ENCODE data around the gene SLC35A4. TPM values are rescaled to one million over a fixed set of nuclear protein-coding genes. Genes with fewer than 3 reads are reported as not detected.

The SLC35A4 gene
- total and polyA plus RNA-seq, 2 of the 8 experiments (the other 6 are each of a cell fraction or from before 2014, with no cell fraction given): 78.6 to 133 TPM

- FAIRE-seq (peak; percentile 36), DNase-seq (ENCODE audit: low read depth in 1 of 2, low spot score in 2 of 2) (peak; percentile 91 to 95)
- H2BK12ac ChIP-seq (ENCODE audit: low read depth, low read length): peak within 1 kb of the TSS; percentile 3; the same call in 1 of the 2 replicates
- H3K14ac ChIP-seq (ENCODE audit: insufficient read length): no peak within 1 kb of the TSS
- H2BK20ac ChIP-seq (ENCODE audit: low read length): no peak within 1 kb of the TSS
- CTCF ChIA-PET (ENCODE audit: partially characterized antibody): interaction anchor here (0.6 to 3.1 kb wide), 25 partner anchors 9 to 310 kb away, joined by 3 to 19 read pairs (median 4); partner anchors contain the start of genes HARS1, HARS2, SLC35A4 and SRA1
- H3K4ac ChIP-seq (replicated peaks; ENCODE audit: insufficient read length, low read depth, low read length): peak within 1 kb of the TSS; percentile 59
- no peaks in the 10 kb centered on the region for H3K79me2 ChIP-seq (ENCODE audit: control insufficient read depth in 1 of 2, insufficient read depth in 2 of 2, low read length in 2 of 2)
- H3K56ac ChIP-seq (replicated peaks; ENCODE audit: insufficient read length, low read depth, low read length): peak within 1 kb of the TSS; percentile 17
- H4K8ac ChIP-seq (ENCODE audit: extremely low read depth, insufficient read depth, low read length): peak within 1 kb of the TSS; percentile 94
- H3K9ac ChIP-seq (replicated peaks in 1 of 4; ENCODE audit: extremely low read depth in 1 of 4, low read depth in 3 of 4, low read length in 3 of 4): peak within 1 kb of the TSS in 3 of 4 experiments; percentile 66 to 75 (median 74); a peak in 6 of 7 replicates
- no peak within 1 kb of the TSS for H3K23ac ChIP-seq (ENCODE audit: insufficient read length)
- peak within 1 kb of the TSS; percentile 38 for H2BK5ac ChIP-seq (ENCODE audit: low read depth, low read length)
- 6% methylated on average over 45 of the region's 52 CpGs; no CpG with 5 or more reads in 1 of the 2 experiments for WGBS, 2 experiments (ENCODE audit: extremely low coverage in 1 of 2, insufficient coverage in 1 of 2, insufficient read length in 1 of 2, insufficient replicate concordance in 2 of 2, low coverage in 1 of 2, low lambda C conversion rate in 2 of 2, missing lambda C conversion rate in 1 of 2)
- H4K5ac ChIP-seq (ENCODE audit: insufficient read length, low read depth, low read length): peak within 1 kb of the TSS; percentile 51
- H2AFZ ChIP-seq (ENCODE audit: low read length): peak within 1 kb of the TSS; percentile 14; the same call in 1 of the 2 replicates
- peaks cover 0 to 18% (median 6%) of the 10 kb centered on the region in 4 experiments; a peak in 4 of 7 replicates for H3K4me1 ChIP-seq (replicated peaks in 1 of 4; ENCODE audit: control insufficient read depth in 3 of 4, insufficient read depth in 4 of 4, low read length in 3 of 4)
- H2BK15ac ChIP-seq (ENCODE audit: low read length): no peak within 1 kb of the TSS
- H2AK5ac ChIP-seq (ENCODE audit: low read depth, low read length): no peak within 1 kb of the TSS; the same call in 1 of the 2 replicates
- peaks cover 13 to 37% (median 30%) of the 10 kb centered on the region in 4 experiments for H3K36me3 ChIP-seq (ENCODE audit: control insufficient read depth in 2 of 4, insufficient read depth in 4 of 4, low read length in 3 of 4)
- peaks cover 6% of the 10 kb centered on the region for H3K23me2 ChIP-seq (ENCODE audit: low read depth, low read length)
- H3K9me3 ChIP-seq (ENCODE audit: insufficient read depth in 2 of 2, low read depth in 1 of 2, low read length in 1 of 2): no peaks in the 10 kb centered on the region
- peak within 1 kb of the TSS; percentile 73 for H3K27ac ChIP-seq (ENCODE audit: low read depth, low read length)
- peak within 1 kb of the TSS; percentile 34 to 66 (median 44) for H3K4me3 ChIP-seq (ENCODE audit: extremely low read depth in 1 of 4, insufficient read depth in 2 of 4, low read depth in 3 of 4, low read length in 4 of 4)
- peak within 1 kb of the TSS; percentile 71 to 94 for H3K4me2 ChIP-seq (ENCODE audit: insufficient read depth in 1 of 2, low read depth in 2 of 2, low read length in 2 of 2)
- peaks cover 0 to 3% of the 10 kb centered on the region in 2 experiments for H4K20me1 ChIP-seq (replicated peaks in 1 of 2; ENCODE audit: control insufficient read depth in 1 of 2, insufficient read depth in 2 of 2, low read length in 2 of 2)
- peak within 1 kb of the TSS; percentile 49 for H4K91ac ChIP-seq (replicated peaks; ENCODE audit: insufficient read length, low read length)
- POLR2A ChIA-PET (ENCODE audit: partially characterized antibody): interaction anchor here (0.7 to 14.4 kb wide), 25 partner anchors 12 to 203 kb away, joined by 3 to 191 read pairs (median 5); partner anchors contain the start of genes APBB3, DND1, HARS1 and HARS2
- no peaks in the 10 kb centered on the region; the same call in 1 of the 2 replicates for H3K79me1 ChIP-seq (ENCODE audit: low read depth, low read length)
- peak within 1 kb of the TSS; percentile 68 for H3K18ac ChIP-seq (ENCODE audit: extremely low read depth, low read length)
- no peaks in the 10 kb centered on the region for H3K27me3 ChIP-seq (replicated peaks in 1 of 4; ENCODE audit: control insufficient read depth in 3 of 4, extremely low read depth in 1 of 4, insufficient read depth in 3 of 4, low read length in 3 of 4)
- no peak within 1 kb of the TSS for H2BK120ac ChIP-seq (replicated peaks; ENCODE audit: low read depth, low read length)
- peak; percentile 54; the same call in 1 of the 2 replicates for TF ChIP-seq ATF2 (IDR thresholded peaks at IDR 0.05; ENCODE audit: low read length)
- TF ChIP-seq SUZ12 (IDR thresholded peaks at IDR 0.05; ENCODE audit: low read length): no peak
- TF ChIP-seq TAF1 (IDR thresholded peaks at IDR 0.05; ENCODE audit: low read depth, low read length): peak; percentile 75; the same call in 1 of the 2 replicates
- no peak for TF ChIP-seq EGR1 (IDR thresholded peaks at IDR 0.05; ENCODE audit: borderline replicate concordance, low read depth, low read length)
- TF ChIP-seq MAFK (IDR thresholded peaks at IDR 0.05; ENCODE audit: low read depth, low read length): no peak
- TF ChIP-seq USF2 (IDR thresholded peaks at IDR 0.05; ENCODE audit: low read length): peak; percentile 82
- TF ChIP-seq RXRA (IDR thresholded peaks at IDR 0.05; ENCODE audit: insufficient read depth, low read depth, low read length): no peak
- TF ChIP-seq BACH1 (IDR thresholded peaks at IDR 0.05; ENCODE audit: low read length): no peak
These were observed 16.9 kb upstream of the SLC35A4 start, which contains the start of gene EIF4EBP3 for GRCh38 chr5:140547508-140548299. Gene EIF4EBP3 (plus strand): TSS chr5:140547662. CDS start chr5:140547738, 76 bp downstream.
